Naive thymus-derived CD4-positive, alpha-beta T cell (primary cell): ENCODE measurements around the gene GABRE. TPM values are rescaled to one million over a fixed set of nuclear protein-coding genes. Genes with fewer than 3 reads are reported as not detected.

Source experiments
- ATAC-seq: fragments of 150-1000 bp; cut with Tn5 transposase; 2 replicates; pipeline ENCODE4 v1.10.0; 2021; ENCODE audit warnings: mild to moderate bottlenecking, moderate library complexity
- CTCF ChIA-PET: fragments of 350-600 bp; sonication (Branson Sonifier 250); formaldehyde crosslinking; loops from one replicate; lab custom pipeline; 2021; ENCODE audit warnings: antibody characterized with exemption; lab: Charles Lee
- POLR2A ChIA-PET: fragments of 350-600 bp; sonication (Branson Sonifier 250); formaldehyde crosslinking; loops from one replicate; lab custom pipeline; 2021; ENCODE audit warnings: antibody characterized with exemption, inconsistent platforms; lab: Charles Lee
- DNase-seq, 9 donors: peaks; one replicate each; pipeline versions ENCODE4 v3.0.0 to v3.0.0-alpha.2; 2020 to 2022; ENCODE audit warnings: mixed read lengths in 1 of 9
- H3K27ac ChIP-seq: one replicate; pipeline ENCODE4 v1.7.0; 2013; ENCODE audit warnings: mild to moderate bottlenecking, low read depth, low read length, moderate library complexity
- H3K27me3 ChIP-seq, 2 donors: one replicate each; pipeline ENCODE4 v1.7.0; 2013; ENCODE audit warnings: low read length in 2 of 2, mild to moderate bottlenecking in 2 of 2, moderate library complexity in 2 of 2; ENCODE audit not compliant: control insufficient read depth in 2 of 2, insufficient read depth in 2 of 2
- H3K36me3 ChIP-seq, 3 experiments: 1 replicate in 2 of 3; 2 replicates in 1 of 3; pipeline ENCODE4 v1.7.0; 2013; ENCODE audit warnings: low read length in 3 of 3, mild to moderate bottlenecking in 3 of 3, moderate library complexity in 1 of 3; ENCODE audit not compliant: insufficient read depth in 3 of 3, control insufficient read depth in 2 of 3
- H3K4me1 ChIP-seq, 2 donors: one replicate each; pipeline ENCODE4 v1.7.0; 2013; ENCODE audit warnings: low read length in 2 of 2, mild to moderate bottlenecking in 2 of 2, moderate library complexity in 1 of 2; ENCODE audit not compliant: control insufficient read depth in 2 of 2, insufficient read depth in 2 of 2
- H3K4me3 ChIP-seq: 2 replicates; pipeline ENCODE4 v1.7.0; 2013; ENCODE audit warnings: mild to moderate bottlenecking, low read length
- H3K9me3 ChIP-seq, 3 experiments: 1 replicate in 2 of 3; 2 replicates in 1 of 3; pipeline ENCODE4 v1.7.0; 2013; ENCODE audit warnings: low read length in 3 of 3; ENCODE audit not compliant: control insufficient read depth in 2 of 3
- H3K27ac Mint-ChIP-seq, 9 donors: one replicate each; pipeline ENCODE4 v1.8.0; 2020 to 2022; ENCODE audit warnings: mixed read lengths in 9 of 9, mild to moderate bottlenecking in 8 of 9, moderate library complexity in 5 of 9, inconsistent platforms in 2 of 9
- H3K27me3 Mint-ChIP-seq, 5 donors: one replicate each; pipeline ENCODE4 v1.8.0; 2021 to 2022; ENCODE audit warnings: mixed read lengths in 5 of 5, mild to moderate bottlenecking in 1 of 5
- H3K36me3 Mint-ChIP-seq, 5 donors: one replicate each; pipeline ENCODE4 v1.8.0; 2020 to 2022; ENCODE audit warnings: mixed read lengths in 5 of 5, mild to moderate bottlenecking in 3 of 5, inconsistent platforms in 1 of 5
- H3K4me1 Mint-ChIP-seq, 7 donors: one replicate each; pipeline ENCODE4 v1.8.0; 2020 to 2022; ENCODE audit warnings: mixed read lengths in 7 of 7, mild to moderate bottlenecking in 3 of 7, inconsistent platforms in 1 of 7
- H3K4me3 Mint-ChIP-seq, 10 donors: one replicate each; pipeline ENCODE4 v1.8.0; 2020 to 2022; ENCODE audit warnings: mild to moderate bottlenecking in 10 of 10, mixed read lengths in 10 of 10, moderate library complexity in 6 of 10, inconsistent platforms in 2 of 10
- H3K9me3 Mint-ChIP-seq, 11 donors: one replicate each; pipeline ENCODE4 v1.8.0; 2020 to 2022; ENCODE audit warnings: mixed read lengths in 11 of 11, mild to moderate bottlenecking in 4 of 11, inconsistent platforms in 1 of 11, moderate library complexity in 1 of 11
- intact Hi-C, 2 donors: fragments of 100-400 bp; cut with micrococcal nuclease; formaldehyde crosslinking; loops; one replicate each; pipeline ENCODE4 v1.15.1; 2023
- polyA plus RNA-seq, 2 donors: library from polyadenylated mRNA; unstranded; fragments of 300-500 nt; fragmentation: Illumina TruSeq; gene quantifications; one replicate each; pipeline ENCODE4 v1.2.3, GENCODE V29; 2021
- total RNA-seq, 6 experiments: library from RNA in 5 of 6; stranded (reverse) in 5 of 6; gene quantifications; 1 replicate in 5 of 6; 2 replicates in 1 of 6; pipeline ENCODE4 v1.2.3 and lab custom pipeline; 2021 to 2026

Gene GABRE
- total and polyA plus RNA-seq, 7 experiments from 2014 or later, result not detected

GRCh38 chrX:151988706-151989299 is 14.3 kb upstream of the GABRE start:
- no peak overlapping the region for H3K4me3 Mint-ChIP-seq
- H3K4me1 ChIP-seq, result no peaks in the 10 kb centered on the region
- no peaks in the 10 kb centered on the region for H3K9me3 ChIP-seq
- no peak for ATAC-seq
- no peak overlapping the region for H3K27ac ChIP-seq
- no peaks in the 10 kb centered on the region for H3K36me3 Mint-ChIP-seq
- no peaks in the 10 kb centered on the region for H3K27me3 ChIP-seq
- peaks cover 0 to 6% (median 0%) of the 10 kb centered on the region in 11 donors for H3K9me3 Mint-ChIP-seq
- H3K27me3 Mint-ChIP-seq, result peaks cover 0 to 6% (median 0%) of the 10 kb centered on the region in 5 donors
- intact Hi-C loops, result no loop called here
- no peaks in the 10 kb centered on the region for H3K36me3 ChIP-seq
- ChIA-PET POLR2A (no interaction called here), CTCF (no interaction called here)
- H3K27ac Mint-ChIP-seq, result no peak overlapping the region
- no peaks in the 10 kb centered on the region for H3K4me1 Mint-ChIP-seq
- no peak for DNase-seq
- H3K4me3 ChIP-seq, result no peak overlapping the region

- Histone ChIP-seq H3K4me1 (no peaks in the 10 kb centered on the region), H3K27me3 (no peaks in the 10 kb centered on the region), H3K36me3 (no peaks in the 10 kb centered on the region), H3K27ac (no peak overlapping the region), H3K4me3 (no peak overlapping the region), H3K9me3 (no peaks in the 10 kb centered on the region)
- Mint-ChIP-seq H3K27me3 (peaks cover 0 to 6% (median 0%) of the 10 kb centered on the region in 5 donors), H3K27ac (peak overlapping the region in 1 of 9 donors; percentile 12), H3K4me1 (no peaks in the 10 kb centered on the region), H3K36me3 (no peaks in the 10 kb centered on the region), H3K9me3 (peaks cover 0 to 6% (median 0%) of the 10 kb centered on the region in 11 donors), H3K4me3 (no peak overlapping the region)
- intact Hi-C loops, result no loop called here
- POLR2A ChIA-PET, result no interaction called here
- ATAC-seq (no peak), DNase-seq (no peak)
- CTCF ChIA-PET, result no interaction called here
These were observed 12.6 kb upstream of the GABRE start for GRCh38 chrX:151987108-151987507.

- Mint-ChIP-seq H3K36me3 (no peaks in the 10 kb centered on the region), H3K9me3 (peaks cover 0 to 6% (median 0%) of the 10 kb centered on the region in 11 donors), H3K27ac (no peak overlapping the region), H3K4me1 (no peaks in the 10 kb centered on the region), H3K4me3 (no peak overlapping the region), H3K27me3 (peaks cover 0 to 6% (median 0%) of the 10 kb centered on the region in 5 donors)
- no peak overlapping the region for H3K27ac ChIP-seq
- ChIA-PET POLR2A (no interaction called here), CTCF (no interaction called here)
- no peak for ATAC-seq
- no peaks in the 10 kb centered on the region for H3K27me3 ChIP-seq
- H3K4me3 ChIP-seq, result no peak overlapping the region
- H3K9me3 ChIP-seq, result no peaks in the 10 kb centered on the region
- no peaks in the 10 kb centered on the region for H3K4me1 ChIP-seq
- intact Hi-C loops, result no loop called here
- DNase-seq, result no peak
- no peaks in the 10 kb centered on the region for H3K36me3 ChIP-seq
These were observed 11.5 kb upstream of the GABRE start for GRCh38 chrX:151985955-151986354.

GRCh38 chrX:151985531-151985930 is 11.1 kb upstream of the GABRE start:
- Mint-ChIP-seq H3K4me1 (no peaks in the 10 kb centered on the region), H3K36me3 (no peaks in the 10 kb centered on the region), H3K27me3 (peaks cover 0 to 6% (median 0%) of the 10 kb centered on the region in 5 donors), H3K4me3 (no peak overlapping the region), H3K27ac (no peak overlapping the region), H3K9me3 (peaks cover 0 to 6% (median 0%) of the 10 kb centered on the region in 11 donors)
- H3K27ac ChIP-seq, result no peak overlapping the region
- no peaks in the 10 kb centered on the region for H3K27me3 ChIP-seq
- H3K4me1 ChIP-seq, result no peaks in the 10 kb centered on the region
- ChIA-PET POLR2A (no interaction called here), CTCF (no interaction called here)
- H3K9me3 ChIP-seq, result no peaks in the 10 kb centered on the region
- H3K4me3 ChIP-seq, result no peak overlapping the region
- no peaks in the 10 kb centered on the region for H3K36me3 ChIP-seq
- ATAC-seq (no peak), DNase-seq (no peak)
- intact Hi-C loops, result no loop called here

- H3K27me3 Mint-ChIP-seq, result peaks cover 0 to 6% (median 0%) of the 10 kb centered on the region in 5 donors
These were observed 10.4 kb upstream of the GABRE start for GRCh38 chrX:151984902-151985301.

GRCh38 chrX:151984328-151984727 is 9.9 kb upstream of the GABRE start:
- no peaks in the 10 kb centered on the region for H3K36me3 Mint-ChIP-seq
- DNase-seq (no peak), ATAC-seq (no peak)
- no peaks in the 10 kb centered on the region for H3K27me3 ChIP-seq
- H3K4me1 ChIP-seq, result no peaks in the 10 kb centered on the region
- no peak overlapping the region for H3K4me3 Mint-ChIP-seq
- H3K27ac ChIP-seq, result no peak overlapping the region
- H3K36me3 ChIP-seq, result no peaks in the 10 kb centered on the region
- no peaks in the 10 kb centered on the region for H3K4me1 Mint-ChIP-seq
- ChIA-PET POLR2A (no interaction called here), CTCF (no interaction called here)
- no peak overlapping the region for H3K27ac Mint-ChIP-seq
- peaks cover 0 to 6% (median 0%) of the 10 kb centered on the region in 11 donors for H3K9me3 Mint-ChIP-seq
- no peak overlapping the region for H3K4me3 ChIP-seq
- intact Hi-C loops, result no loop called here
- no peaks in the 10 kb centered on the region for H3K9me3 ChIP-seq
- peaks cover 0 to 6% (median 0%) of the 10 kb centered on the region in 5 donors for H3K27me3 Mint-ChIP-seq

More at GRCh38 chrX:151984902-151985301, 10.4 kb upstream of the GABRE start:
- Histone ChIP-seq H3K27me3 (no peaks in the 10 kb centered on the region), H3K36me3 (no peaks in the 10 kb centered on the region), H3K9me3 (no peaks in the 10 kb centered on the region), H3K4me3 (no peak overlapping the region), H3K27ac (no peak overlapping the region), H3K4me1 (no peaks in the 10 kb centered on the region)
- Mint-ChIP-seq H3K9me3 (peaks cover 0 to 6% (median 0%) of the 10 kb centered on the region in 11 donors), H3K27ac (no peak overlapping the region), H3K4me1 (no peaks in the 10 kb centered on the region), H3K36me3 (no peaks in the 10 kb centered on the region), H3K4me3 (no peak overlapping the region)
- ATAC-seq (no peak), DNase-seq (no peak)
- intact Hi-C loops, result no loop called here
- POLR2A ChIA-PET, result no interaction called here
- CTCF ChIA-PET, result no interaction called here

- Histone ChIP-seq H3K27me3 (no peaks in the 10 kb centered on the region), H3K4me1 (no peaks in the 10 kb centered on the region), H3K9me3 (no peaks in the 10 kb centered on the region), H3K4me3 (no peak overlapping the region), H3K36me3 (no peaks in the 10 kb centered on the region), H3K27ac (no peak overlapping the region)
- H3K4me1 Mint-ChIP-seq, result no peaks in the 10 kb centered on the region
- CTCF ChIA-PET, result no interaction called here
- peaks cover 0 to 5% (median 0%) of the 10 kb centered on the region in 11 donors for H3K9me3 Mint-ChIP-seq
- peaks cover 0 to 6% (median 0%) of the 10 kb centered on the region in 5 donors for H3K27me3 Mint-ChIP-seq
- intact Hi-C loops, result no loop called here
- ATAC-seq (no peak), DNase-seq (no peak)
- H3K4me3 Mint-ChIP-seq, result no peak overlapping the region
- H3K27ac Mint-ChIP-seq, result no peak overlapping the region
- no peaks in the 10 kb centered on the region for H3K36me3 Mint-ChIP-seq
- POLR2A ChIA-PET, result no interaction called here
These were observed 8.7 kb upstream of the GABRE start for GRCh38 chrX:151983186-151983585.
